ENCODE data around the gene DHH. TPM values are rescaled to one million over a fixed set of nuclear protein-coding genes. Genes with fewer than 3 reads are reported as not detected.

DHH gene
- total and polyA plus RNA-seq, 9 of the 15 experiments (the other 6 are each of a cell fraction or from before 2014, with no cell fraction given) = 0.07 to 2.6 (median 0.54) TPM

DNA sequence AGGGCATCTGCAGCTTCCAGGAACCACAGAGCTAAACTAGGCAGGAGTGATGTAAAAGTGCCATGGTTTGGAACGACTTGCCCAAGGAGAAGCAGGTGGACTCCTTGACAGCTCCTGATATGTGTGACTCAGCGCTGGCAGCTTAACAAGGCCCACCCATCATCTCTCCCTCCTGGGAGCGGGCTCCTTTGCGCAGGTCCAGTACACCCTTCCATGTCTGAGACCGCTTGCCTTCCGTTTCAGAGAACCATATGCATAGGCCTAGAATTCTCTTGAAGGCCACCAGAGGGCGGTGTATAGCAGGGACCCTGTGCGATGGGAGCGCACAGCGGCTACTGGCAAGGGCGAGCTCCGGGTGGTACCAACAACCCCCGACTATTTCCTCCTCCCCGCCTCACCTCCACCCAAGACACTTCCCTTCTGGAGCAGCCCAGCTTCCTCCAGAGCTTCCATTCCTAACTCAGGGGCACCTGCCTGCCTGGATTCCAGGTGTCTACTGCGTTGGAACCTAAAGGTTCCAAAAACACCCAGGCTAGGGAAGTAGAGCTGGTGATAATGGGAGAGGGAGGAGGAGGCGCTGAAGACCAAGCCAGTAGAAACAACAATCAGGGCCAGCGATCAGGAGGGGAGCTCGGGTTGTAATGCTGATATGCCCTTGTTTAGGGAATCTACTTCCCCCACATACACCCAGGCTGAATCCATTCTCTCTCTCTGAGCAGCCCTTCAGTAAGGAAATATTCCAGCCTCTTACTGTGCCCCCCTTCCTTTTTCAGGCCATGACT lies 6.3 kb downstream of the DHH start (continued):
- TF ChIP-seq, protein P1, sequence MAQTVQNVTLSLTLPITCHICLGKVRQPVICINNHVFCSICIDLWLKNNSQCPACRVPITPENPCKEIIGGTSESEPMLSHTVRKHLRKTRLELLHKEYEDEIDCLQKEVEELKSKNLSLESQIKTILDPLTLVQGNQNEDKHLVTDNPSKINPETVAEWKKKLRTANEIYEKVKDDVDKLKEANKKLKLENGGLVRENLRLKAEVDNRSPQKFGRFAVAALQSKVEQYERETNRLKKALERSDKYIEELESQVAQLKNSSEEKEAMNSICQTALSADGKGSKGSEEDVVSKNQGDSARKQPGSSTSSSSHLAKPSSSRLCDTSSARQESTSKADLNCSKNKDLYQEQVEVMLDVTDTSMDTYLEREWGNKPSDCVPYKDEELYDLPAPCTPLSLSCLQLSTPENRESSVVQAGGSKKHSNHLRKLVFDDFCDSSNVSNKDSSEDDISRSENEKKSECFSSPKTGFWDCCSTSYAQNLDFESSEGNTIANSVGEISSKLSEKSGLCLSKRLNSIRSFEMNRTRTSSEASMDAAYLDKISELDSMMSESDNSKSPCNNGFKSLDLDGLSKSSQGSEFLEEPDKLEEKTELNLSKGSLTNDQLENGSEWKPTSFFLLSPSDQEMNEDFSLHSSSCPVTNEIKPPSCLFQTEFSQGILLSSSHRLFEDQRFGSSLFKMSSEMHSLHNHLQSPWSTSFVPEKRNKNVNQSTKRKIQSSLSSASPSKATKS (CRISPR knock-in tag; IDR thresholded peaks at IDR 0.05) = no peak
- TF ChIP-seq, protein P2, sequence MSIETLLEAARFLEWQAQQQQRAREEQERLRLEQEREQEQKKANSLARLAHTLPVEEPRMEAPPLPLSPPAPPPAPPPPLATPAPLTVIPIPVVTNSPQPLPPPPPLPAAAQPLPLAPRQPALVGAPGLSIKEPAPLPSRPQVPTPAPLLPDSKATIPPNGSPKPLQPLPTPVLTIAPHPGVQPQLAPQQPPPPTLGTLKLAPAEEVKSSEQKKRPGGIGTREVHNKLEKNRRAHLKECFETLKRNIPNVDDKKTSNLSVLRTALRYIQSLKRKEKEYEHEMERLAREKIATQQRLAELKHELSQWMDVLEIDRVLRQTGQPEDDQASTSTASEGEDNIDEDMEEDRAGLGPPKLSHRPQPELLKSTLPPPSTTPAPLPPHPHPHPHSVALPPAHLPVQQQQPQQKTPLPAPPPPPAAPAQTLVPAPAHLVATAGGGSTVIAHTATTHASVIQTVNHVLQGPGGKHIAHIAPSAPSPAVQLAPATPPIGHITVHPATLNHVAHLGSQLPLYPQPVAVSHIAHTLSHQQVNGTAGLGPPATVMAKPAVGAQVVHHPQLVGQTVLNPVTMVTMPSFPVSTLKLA (conservative IDR thresholded peaks at IDR 0.05) = peak in 1 of 2 experiments; percentile 41; a peak in 1 of 4 replicates
- TF ChIP-seq ETS2 (tag; IDR thresholded peaks at IDR 0.05; ENCODE audit: borderline replicate concordance, poor library complexity, severe bottlenecking) (no peak), RFX1 (IDR thresholded peaks at IDR 0.05) (no peak), GATA2 (CRISPR knock-in tag; IDR thresholded peaks at IDR 0.05) (peak; percentile 30; the same call in 1 of the 2 replicates), ERF (CRISPR knock-in tag; IDR thresholded peaks at IDR 0.05) (0 out of 2 replicates have a peak, but pooled peaks have one; percentile 32), ZNF24 (IDR thresholded peaks at IDR 0.05) (no peak), SRSF3 (IDR thresholded peaks at IDR 0.05; ENCODE audit: insufficient read depth, low read length) (no peak), ARHGAP35 (IDR thresholded peaks at IDR 0.05; ENCODE audit: partially characterized antibody) (no peak), U2AF1 (optimal IDR thresholded peaks at IDR 0.05; ENCODE audit: low read depth, low read length) (no peak), HSF4 (CRISPR knock-in tag; IDR thresholded peaks at IDR 0.05; ENCODE audit: borderline replicate concordance) (no peak)
- TF ChIP-seq, protein P3, sequence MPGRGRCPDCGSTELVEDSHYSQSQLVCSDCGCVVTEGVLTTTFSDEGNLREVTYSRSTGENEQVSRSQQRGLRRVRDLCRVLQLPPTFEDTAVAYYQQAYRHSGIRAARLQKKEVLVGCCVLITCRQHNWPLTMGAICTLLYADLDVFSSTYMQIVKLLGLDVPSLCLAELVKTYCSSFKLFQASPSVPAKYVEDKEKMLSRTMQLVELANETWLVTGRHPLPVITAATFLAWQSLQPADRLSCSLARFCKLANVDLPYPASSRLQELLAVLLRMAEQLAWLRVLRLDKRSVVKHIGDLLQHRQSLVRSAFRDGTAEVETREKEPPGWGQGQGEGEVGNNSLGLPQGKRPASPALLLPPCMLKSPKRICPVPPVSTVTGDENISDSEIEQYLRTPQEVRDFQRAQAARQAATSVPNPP (IDR thresholded peaks at IDR 0.05; ENCODE audit: borderline replicate concordance, insufficient read depth, insufficient read length) = no peak
- TF ChIP-seq, protein P4, sequence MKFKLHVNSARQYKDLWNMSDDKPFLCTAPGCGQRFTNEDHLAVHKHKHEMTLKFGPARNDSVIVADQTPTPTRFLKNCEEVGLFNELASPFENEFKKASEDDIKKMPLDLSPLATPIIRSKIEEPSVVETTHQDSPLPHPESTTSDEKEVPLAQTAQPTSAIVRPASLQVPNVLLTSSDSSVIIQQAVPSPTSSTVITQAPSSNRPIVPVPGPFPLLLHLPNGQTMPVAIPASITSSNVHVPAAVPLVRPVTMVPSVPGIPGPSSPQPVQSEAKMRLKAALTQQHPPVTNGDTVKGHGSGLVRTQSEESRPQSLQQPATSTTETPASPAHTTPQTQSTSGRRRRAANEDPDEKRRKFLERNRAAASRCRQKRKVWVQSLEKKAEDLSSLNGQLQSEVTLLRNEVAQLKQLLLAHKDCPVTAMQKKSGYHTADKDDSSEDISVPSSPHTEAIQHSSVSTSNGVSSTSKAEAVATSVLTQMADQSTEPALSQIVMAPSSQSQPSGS (CRISPR knock-in tag; IDR thresholded peaks at IDR 0.05) = no peak
- TF ChIP-seq, protein P5, sequence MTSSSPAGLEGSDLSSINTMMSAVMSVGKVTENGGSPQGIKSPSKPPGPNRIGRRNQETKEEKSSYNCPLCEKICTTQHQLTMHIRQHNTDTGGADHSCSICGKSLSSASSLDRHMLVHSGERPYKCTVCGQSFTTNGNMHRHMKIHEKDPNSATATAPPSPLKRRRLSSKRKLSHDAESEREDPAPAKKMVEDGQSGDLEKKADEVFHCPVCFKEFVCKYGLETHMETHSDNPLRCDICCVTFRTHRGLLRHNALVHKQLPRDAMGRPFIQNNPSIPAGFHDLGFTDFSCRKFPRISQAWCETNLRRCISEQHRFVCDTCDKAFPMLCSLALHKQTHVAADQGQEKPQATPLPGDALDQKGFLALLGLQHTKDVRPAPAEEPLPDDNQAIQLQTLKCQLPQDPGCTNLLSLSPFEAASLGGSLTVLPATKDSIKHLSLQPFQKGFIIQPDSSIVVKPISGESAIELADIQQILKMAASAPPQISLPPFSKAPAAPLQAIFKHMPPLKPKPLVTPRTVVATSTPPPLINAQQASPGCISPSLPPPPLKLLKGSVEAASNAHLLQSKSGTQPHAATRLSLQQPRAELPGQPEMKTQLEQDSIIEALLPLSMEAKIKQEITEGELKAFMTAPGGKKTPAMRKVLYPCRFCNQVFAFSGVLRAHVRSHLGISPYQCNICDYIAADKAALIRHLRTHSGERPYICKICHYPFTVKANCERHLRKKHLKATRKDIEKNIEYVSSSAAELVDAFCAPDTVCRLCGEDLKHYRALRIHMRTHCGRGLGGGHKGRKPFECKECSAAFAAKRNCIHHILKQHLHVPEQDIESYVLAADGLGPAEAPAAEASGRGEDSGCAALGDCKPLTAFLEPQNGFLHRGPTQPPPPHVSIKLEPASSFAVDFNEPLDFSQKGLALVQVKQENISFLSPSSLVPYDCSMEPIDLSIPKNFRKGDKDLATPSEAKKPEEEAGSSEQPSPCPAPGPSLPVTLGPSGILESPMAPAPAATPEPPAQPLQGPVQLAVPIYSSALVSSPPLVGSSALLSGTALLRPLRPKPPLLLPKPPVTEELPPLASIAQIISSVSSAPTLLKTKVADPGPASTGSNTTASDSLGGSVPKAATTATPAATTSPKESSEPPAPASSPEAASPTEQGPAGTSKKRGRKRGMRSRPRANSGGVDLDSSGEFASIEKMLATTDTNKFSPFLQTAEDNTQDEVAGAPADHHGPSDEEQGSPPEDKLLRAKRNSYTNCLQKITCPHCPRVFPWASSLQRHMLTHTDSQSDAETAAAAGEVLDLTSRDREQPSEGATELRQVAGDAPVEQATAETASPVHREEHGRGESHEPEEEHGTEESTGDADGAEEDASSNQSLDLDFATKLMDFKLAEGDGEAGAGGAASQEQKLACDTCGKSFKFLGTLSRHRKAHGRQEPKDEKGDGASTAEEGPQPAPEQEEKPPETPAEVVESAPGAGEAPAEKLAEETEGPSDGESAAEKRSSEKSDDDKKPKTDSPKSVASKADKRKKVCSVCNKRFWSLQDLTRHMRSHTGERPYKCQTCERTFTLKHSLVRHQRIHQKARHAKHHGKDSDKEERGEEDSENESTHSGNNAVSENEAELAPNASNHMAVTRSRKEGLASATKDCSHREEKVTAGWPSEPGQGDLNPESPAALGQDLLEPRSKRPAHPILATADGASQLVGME (CRISPR knock-in tag; IDR thresholded peaks at IDR 0.05) = peak; percentile 42; the same call in 1 of the 2 replicates
